SK-N-DZ (cell line): Measurements from ENCODE around the gene WDR45.

Experiments
- DNase-seq: peaks from one replicate; pipeline ENCODE4 v3.0.0-alpha.2; 2015; ENCODE audit warnings: low spot score
- small RNA-seq, 2 experiments: library from RNA; depleted of rRNA; stranded (forward); fragments of <200 nt; gene quantifications; one replicate each; pipeline ENCODE3, GENCODE V24; 2014

WDR45 gene

GRCh38 chrX:49043220-49043986 is 36.3 kb downstream of the WDR45 start, which contains the start of gene TFE3:
TSS of gene TFE3 (minus strand) at chrX:49043357. CDS start at chrX:49043226, 131 bp downstream.
- DNase-seq = peak; percentile 99

GRCh38 chrX:49042581-49043219 is 37.0 kb downstream of the WDR45 start:
- no peak for DNase-seq

- DNase-seq = no peak
Observed at GRCh38 chrX:49041744-49042580, 37.7 kb downstream of the WDR45 start.

- no peak for DNase-seq
Observed at GRCh38 chrX:49040376-49040955, 39.2 kb downstream of the WDR45 start.

GRCh38 chrX:49039598-49040375 is 39.9 kb downstream of the WDR45 start:
- DNase-seq = peak; percentile 75

- no peak for DNase-seq
Observed at GRCh38 chrX:49037883-49038475, 41.7 kb downstream of the WDR45 start.

GRCh38 chrX:49030283-49030682 is 49.4 kb downstream of the WDR45 start:
- DNase-seq = no peak

GRCh38 chrX:49029876-49030275 is 49.8 kb downstream of the WDR45 start:
- DNase-seq = no peak

Small RNA genes within 50 kb of the gene (small RNA-seq; reads per million reads assigned to genes)
- 0.62 to 1.4 reads per million in 2 experiments for gene RNU4-52P
